Prostate gland (tissue), 2 donors: ENCODE results near the gene BTG1.

Experiments used
- POLR2AphosphoS5 ChIP-seq: sonication (generic); formaldehyde crosslinking; IDR thresholded peaks from one replicate; pipeline ENCODE4 v1.6.1; 2017; ENCODE audit warnings: antibody characterized with exemption
- TF ChIP-seq, protein P1 (sequence below), 4 experiments: fragments of 200-600 bp in 2 of 4; fragments of 450-650 bp in 2 of 4; sonication (generic) in 2 of 4; IDR thresholded peaks; 1 replicate in 3 of 4; 2 replicates in 1 of 4; pipeline ENCODE4 v1.5.1; 2016 to 2019; ENCODE audit warnings: antibody characterized with exemption in 4 of 4, mild to moderate bottlenecking in 2 of 4, moderate library complexity in 2 of 4

DNA sequence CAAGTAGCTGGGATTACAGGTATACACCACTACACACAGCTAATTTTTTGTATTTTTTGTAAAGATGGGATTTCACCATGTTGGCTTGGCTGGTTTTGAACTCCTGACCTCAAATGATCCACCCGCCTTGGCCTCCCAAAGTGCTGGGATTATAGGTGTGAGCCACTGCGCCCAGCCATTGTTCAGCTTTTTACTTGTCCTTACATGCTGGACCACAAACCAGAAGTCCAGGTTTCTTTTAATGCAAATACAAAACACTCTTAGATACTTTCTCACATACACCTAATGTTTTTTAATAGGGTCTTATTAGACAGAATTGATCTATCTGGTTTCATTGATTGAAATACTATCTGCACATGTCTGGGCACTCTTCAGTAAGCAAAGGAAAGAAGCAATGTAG is 40.5 kb downstream of the BTG1 start:
- TF ChIP-seq POLR2AphosphoS5: no peak
- TF ChIP-seq, protein P1, sequence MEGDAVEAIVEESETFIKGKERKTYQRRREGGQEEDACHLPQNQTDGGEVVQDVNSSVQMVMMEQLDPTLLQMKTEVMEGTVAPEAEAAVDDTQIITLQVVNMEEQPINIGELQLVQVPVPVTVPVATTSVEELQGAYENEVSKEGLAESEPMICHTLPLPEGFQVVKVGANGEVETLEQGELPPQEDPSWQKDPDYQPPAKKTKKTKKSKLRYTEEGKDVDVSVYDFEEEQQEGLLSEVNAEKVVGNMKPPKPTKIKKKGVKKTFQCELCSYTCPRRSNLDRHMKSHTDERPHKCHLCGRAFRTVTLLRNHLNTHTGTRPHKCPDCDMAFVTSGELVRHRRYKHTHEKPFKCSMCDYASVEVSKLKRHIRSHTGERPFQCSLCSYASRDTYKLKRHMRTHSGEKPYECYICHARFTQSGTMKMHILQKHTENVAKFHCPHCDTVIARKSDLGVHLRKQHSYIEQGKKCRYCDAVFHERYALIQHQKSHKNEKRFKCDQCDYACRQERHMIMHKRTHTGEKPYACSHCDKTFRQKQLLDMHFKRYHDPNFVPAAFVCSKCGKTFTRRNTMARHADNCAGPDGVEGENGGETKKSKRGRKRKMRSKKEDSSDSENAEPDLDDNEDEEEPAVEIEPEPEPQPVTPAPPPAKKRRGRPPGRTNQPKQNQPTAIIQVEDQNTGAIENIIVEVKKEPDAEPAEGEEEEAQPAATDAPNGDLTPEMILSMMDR (IDR thresholded peaks at IDR 0.05): no peak
